Stimulated activated CD4-positive, alpha-beta T cell treated with anti-CD3 and anti-CD28 coated beads, TNF-alpha, amount 100 ng/mL, for 48 hours (primary cell): ENCODE measurements around the gene ASPHD1.
"Not testable (repeated sequence)": the region's sequence is repeated elsewhere in the genome, so short reads cannot be mapped to it uniquely, and the experiment has no call there.

Source experiments
- DNase-seq, 3 donors: peaks; one replicate each; pipeline ENCODE4 v3.0.0-alpha.2; 2020; ENCODE audit warnings: low read depth in 3 of 3

Gene ASPHD1

DNA sequence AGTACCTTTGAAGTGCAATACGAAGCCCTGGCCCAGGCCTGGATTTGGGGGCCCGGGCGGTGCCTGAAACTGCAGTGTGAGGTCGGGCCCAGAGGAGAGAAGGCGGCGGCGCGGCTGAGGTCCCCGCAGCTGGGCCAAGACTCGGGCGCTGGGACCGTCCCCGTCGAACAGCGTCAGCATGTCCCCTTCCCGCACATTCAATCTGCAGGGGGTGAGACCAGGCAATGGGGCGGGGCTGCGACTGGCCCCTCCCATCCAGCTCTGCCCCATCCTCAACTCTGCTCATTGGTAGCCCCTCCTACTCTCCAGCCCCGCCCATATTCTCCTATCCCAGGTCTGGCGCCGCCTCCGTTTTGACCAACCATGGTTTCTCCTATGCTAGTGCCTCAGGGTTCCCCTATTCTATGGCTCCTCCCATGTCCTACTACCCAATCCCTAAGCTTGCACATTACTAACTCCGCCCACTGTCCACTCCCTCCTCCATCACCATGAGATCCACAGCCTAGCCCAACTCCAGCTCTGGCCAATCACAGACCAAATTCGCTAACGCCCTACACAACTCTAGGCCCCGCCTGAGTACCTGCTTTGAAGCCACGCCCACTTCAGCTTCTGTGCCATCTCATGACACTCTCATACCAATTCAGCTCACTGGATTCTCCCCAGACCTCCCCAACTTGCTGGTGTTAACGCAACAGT lies 22.9 kb upstream of the ASPHD1 start:
- DNase-seq, result peak; percentile 40 to 74 (median 64)

DNA sequence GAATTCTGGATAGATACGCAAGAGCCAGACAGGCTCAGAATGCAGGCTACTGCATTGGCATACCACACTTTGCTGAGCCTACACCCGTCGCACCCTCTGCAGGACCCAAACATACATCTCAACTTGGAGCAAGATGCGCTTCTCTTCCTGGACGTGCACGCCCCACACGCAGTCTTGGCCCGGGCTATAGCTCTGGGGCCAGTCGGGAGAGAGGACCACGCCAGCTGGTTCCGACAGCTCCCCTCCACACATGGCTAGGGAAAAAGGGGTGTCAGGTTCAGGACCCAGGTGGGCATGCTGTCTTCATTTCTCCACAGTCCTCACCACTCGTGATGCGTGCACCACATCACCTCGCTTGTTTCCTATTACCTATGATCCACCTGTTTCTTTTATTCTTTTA lies 22.1 kb upstream of the ASPHD1 start:
- no peak for DNase-seq

DNA sequence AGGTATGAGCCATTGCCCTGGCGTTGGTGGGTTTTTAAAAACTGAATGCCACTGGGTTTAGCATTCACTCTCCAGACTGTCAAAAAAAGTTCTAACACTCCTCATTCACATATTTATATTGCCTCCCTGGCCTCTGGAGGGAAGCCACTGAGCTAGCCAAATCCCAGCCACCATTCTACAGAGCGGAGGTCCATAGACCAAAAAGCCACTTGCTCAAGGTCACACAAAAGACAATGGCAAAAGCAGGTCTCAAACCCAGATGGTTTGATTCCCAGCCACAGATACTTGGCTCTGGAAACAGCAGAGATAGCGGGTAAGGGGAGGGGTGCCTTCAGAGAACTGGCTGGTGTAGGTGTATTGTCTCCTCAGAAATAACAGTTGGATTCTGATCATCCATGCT lies 19.2 kb upstream of the ASPHD1 start:
- DNase-seq, result no peak

DNA sequence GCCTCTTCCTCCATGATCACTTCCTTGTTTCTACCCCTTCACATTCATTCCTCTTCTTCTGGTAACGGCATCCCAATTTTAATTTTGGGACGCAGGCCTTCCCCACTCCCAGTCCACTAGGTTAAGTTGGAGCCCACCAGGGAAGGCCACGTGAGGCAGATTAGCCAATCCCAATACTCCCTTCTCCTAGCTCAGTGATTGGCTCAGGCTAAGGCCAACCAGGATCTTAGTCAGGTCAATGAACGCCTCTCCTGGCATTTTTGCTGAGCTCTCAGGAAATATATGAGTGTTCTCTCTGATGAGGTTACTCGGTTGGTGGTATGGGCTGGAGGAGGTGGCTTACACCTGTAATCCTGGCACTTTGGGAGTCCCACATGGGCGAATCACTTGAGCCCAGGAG lies 16.3 kb upstream of the ASPHD1 start:
- DNase-seq, result no peak

DNA sequence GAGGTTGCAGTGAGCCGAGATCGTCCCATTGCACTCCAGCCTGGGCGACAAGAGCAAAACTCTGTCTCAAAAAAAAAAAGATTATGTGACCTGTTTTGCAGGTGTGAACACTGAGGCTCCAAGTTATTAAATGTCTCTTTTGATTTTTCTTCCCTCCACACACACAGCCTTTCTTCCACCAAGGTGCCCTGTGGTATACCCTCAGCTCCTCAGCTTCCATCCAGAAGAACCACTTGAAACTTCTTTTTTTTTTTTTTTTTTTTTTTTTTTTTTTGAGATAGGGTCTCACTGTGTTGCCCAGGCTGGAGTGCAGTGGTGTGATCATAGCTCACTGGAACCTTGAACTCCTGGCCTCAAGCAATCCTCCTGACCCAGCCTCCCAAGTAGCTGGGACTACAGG lies 10.9 kb upstream of the ASPHD1 start:
- DNase-seq, result not testable (repeated sequence)

DNA sequence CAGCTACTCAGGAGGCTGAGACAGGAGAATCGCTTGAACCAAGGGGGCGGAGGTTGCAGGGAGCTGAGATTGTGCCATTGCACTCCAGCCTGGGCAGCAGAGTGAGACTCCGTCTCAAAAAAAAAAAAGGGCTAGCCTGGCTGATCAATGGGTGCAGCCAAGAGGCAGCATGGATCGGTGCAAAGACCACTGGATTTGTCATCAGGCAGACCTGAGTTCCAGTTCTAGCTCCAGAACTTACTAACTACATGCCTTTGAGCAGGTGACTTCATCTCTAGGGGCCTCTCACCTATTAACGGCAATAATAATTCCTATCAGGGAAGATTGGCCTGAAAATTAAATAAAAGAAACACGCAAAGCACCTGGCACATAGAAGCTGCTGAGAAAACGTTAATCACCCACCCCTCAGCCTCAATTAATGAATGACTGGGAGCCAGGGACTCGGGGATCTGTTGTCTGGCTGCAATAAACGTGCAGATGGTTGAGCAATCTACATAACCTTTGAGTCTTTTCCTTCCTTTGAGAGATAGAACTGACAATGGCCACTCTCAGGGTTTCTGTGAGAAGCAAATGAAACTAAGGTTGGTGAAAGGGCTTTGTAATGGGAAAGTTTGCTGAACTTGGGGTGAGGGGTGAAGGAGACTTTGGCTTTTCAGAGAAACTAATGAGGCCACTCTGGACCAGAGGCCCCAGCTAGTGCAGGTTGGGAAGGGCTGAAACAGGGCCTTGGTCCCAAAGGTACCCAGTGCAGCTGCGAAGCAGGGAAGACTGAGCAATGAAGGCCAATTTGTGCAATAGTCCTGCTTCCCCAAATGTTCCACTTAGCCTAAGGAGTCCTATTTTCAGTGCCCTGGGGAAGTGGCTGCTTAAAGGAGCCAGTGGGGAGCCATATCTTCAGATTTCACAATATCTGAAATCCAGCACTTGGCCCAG lies 8.5 kb upstream of the ASPHD1 start:
- no peak for DNase-seq

DNA sequence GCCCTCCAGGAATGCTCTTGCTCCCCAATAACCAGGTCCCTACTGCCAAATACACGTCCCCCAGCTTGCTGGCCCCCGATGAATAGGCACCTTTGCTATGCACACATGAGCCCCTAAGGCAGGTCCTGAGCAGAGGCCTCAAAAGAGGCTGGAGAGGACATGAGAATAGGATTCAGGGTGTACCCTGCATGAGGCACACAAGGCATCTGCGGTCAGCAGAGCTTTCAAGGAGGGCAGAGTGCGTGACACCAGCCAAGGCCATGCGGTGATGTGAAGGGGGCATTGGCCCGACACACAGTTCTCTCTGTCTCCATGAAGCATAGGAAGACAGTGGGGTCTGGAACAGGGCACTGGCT lies 7.9 kb upstream of the ASPHD1 start:
- DNase-seq, result no peak

DNA sequence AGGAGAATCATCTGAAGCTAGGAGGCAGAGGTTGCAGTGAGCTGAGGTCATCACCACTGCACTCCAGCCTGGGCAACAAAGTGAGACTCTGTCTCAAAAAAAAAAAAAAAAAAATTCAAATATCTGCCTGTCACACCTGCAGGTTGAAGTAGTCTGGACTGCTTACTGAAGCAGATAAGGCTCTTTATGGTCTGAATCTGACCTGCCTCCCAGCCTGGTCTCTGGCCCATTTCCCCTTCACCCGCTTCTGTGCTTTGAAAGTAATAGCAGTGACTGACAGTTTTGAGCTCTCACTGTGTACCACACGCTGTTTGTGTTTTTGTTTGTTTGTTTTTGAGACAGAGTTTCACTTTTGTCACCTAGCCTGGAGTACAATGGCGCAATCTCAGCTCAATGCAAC lies 6.7 kb upstream of the ASPHD1 start:
- no peak for DNase-seq

DNA sequence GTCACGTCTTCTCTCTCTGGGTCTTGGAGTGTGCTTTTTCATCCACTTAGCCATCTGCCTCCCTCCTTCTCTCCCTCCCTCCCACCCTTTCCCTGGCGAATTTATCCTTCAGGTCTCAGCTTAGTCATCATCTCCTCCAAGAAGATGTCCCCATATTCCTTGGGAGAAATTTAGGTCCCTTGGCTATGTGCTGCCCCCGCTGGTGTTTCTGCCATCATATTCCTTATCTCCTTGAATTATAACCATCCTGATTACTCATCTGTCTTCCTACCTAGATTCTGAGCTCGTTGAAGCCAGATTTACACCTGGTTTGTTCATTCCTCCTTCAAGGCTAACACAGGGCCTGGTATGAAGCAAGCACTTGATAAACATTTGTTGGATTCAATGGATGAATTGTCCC lies 5.9 kb upstream of the ASPHD1 start:
- no peak for DNase-seq

DNA sequence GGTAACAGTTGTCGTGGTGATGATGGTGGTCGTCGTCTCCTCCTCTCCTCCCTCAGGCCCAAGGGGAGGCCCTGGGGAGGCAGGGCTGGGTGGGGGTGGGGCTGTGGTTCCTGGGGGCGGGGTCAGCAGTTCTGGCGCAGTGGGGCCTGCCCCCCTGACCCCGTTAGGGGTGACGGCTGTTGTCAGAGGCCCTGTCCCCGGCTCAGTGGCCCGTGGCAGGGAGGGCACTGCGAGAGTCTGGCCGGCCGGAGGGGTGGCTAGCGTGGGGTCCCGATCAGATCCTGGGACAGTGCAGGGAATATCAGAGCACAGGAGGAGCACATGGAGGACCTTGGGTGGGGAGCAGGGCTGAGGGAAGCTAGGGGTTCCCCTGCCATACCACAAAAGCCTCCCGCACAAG lies 3.4 kb upstream of the ASPHD1 start:
- no peak for DNase-seq

DNA sequence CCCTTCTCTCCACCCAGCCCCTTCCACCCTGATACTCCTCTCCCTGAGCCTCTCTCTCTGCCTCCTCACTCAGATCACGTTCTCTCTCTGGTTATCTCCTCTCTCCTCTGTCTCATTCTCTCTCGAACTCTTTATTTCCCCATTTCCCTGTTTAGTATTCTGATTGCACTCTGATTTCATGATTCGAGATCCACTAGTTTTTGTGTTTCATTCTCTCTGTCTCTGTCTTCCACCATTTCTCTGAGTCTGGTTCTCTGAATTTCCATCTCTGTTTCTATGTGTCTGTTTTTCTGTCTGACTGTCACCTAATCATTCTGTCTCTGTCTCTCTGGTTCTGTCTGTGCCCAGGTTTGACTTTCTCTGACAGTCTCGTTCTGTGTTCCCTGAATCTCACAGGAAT lies 3.0 kb upstream of the ASPHD1 start:
- DNase-seq, result no peak

DNA sequence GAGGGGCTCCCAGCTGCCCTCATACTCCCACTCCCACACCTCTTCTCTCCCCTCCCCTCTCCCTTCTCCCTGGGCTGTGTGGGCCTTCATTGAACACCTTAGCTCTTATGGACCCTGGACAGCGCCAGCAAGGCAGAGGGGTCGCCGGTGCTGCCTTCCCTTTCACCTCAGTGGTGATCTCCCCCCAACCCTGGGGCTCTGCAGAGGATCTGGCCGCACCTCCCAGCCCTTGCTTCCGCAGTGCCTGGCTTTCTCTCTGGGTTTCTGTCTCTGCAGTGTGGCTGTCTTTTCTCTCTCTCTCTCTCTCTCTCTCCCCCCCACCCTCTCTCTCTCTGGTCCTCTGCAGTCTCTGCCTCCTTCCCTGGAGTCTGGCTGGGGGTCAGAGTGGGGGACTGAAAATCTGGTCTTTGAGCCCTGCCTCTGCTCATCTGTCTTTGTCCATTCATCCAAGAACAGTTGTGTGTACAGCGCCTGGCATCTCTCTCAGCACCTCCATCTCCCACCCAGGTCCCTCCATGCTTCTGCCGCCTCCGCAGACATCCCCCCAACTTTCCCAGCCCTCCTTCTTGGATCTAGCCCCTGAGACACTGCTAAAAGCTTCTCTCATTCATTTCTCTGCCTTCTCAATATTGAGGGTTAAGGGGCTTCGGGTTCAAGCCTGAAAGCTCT lies 2.0 kb upstream of the ASPHD1 start:
- no peak for DNase-seq

DNA sequence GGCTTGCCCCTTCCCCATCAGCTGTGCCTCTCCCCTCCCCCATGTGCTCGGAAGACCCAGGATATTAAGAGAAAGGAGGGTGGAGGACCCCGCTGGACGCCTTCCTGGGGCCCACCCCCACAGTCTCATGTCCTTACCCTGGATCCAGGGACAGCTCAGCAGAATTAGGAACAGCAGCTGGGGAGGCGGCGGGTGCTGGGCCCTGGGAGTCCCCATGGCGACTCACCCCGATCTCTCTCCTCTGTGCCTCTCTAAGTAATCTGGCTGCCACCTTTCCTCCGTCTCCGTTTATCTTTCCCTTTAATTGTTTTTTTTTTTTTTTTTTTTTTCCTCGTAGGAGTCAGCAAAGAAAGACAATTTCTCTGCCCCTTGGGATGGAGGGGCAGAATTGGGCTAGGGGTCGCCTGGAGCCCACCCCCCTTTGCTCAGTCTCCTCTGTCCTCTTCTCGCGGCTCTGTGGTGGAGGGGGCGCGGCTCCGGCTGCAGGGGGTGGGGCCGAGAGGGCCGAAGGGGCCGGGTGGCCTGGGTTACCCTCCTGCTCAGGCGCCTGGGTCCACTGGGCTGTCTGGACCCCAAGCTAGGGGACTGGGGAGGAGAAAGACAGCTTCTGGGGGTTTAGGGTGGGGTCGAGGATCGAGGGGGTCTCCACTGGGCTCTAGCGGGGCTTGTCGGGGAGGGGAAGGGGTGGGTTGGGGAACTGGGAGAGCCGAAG lies 1.3 kb upstream of the ASPHD1 start:
- DNase-seq, result no peak

DNA sequence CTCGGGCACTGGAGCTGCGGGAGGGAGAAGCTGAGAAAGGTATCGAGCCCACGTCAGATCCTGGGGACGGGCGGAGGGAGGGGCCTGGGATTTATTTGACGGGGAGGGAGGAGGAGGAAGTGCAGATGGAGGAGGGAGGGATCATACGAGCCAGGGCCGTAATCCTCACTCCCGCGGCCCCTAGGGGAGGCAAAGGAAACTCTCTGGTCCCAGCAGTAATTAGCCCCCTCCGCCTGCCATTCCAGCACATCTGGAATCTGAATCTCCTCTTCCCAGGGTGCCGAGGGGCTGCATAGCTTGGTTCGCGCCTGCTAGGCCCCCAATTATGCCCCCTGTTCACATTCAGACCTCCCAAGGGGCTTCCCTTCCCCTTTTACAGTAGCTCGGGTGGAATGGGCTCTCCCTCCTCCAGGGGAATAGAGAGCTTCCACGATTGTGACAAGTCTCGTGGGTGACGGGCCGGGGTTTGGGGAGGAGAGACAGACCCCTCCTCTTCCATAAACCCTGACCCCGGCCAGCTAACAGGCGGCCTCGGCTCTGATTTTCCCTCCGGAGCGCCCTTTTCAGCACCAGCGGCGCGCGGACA lies 679 bp upstream of the ASPHD1 start, which contains the start of gene SEZ6L2:
Gene SEZ6L2 (minus strand): TSS at position 35 of the 586 bp plus-strand sequence. CDS start 531 bp downstream, outside the sequence.
- peak in 2 of 3 donors; percentile 62 to 73 for DNase-seq

DNA sequence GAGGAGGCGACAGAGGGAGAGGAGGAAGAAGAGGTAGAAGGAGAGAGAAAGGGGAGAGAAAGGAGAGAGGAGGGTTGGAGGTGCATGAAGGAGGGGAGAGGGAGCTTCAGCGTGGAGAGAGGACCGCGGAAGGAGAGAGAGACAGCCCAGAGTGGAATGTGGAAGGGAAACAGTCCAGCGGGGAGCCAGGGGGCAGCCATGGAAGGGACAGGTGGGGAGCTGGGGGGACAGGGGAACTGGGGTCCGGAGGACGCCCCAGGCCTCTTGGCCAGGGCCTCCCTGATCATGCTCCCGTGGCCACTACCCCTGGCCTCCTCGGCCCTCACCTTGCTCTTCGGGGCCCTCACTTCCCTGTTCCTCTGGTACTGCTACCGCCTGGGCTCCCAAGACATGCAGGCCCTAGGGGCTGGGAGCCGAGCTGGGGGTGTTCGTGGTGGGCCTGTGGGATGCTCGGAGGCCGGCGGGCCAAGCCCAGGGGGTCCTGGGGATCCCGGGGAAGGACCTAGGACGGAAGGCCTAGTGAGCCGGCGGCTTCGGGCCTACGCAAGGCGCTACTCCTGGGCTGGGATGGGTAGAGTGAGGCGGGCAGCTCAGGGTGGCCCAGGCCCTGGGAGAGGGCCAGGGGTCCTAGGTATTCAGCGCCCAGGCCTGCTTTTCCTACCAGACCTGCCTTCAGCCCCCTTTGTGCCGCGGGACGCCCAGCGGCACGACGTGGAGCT lies 759 bp downstream of the ASPHD1 start:
- DNase-seq, result no peak

DNA sequence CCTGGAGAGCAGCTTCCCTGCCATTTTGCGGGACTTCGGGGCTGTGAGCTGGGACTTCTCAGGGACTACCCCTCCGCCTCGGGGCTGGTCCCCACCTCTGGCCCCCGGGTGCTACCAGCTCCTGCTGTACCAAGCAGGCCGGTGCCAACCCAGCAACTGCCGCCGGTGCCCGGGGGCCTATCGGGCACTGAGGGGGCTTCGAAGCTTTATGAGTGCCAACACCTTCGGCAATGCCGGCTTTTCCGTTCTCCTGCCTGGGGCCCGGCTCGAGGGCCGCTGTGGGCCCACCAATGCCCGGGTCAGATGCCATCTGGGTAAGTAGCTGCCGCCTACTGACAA lies 1.3 kb downstream of the ASPHD1 start:
- DNase-seq, result no peak

DNA sequence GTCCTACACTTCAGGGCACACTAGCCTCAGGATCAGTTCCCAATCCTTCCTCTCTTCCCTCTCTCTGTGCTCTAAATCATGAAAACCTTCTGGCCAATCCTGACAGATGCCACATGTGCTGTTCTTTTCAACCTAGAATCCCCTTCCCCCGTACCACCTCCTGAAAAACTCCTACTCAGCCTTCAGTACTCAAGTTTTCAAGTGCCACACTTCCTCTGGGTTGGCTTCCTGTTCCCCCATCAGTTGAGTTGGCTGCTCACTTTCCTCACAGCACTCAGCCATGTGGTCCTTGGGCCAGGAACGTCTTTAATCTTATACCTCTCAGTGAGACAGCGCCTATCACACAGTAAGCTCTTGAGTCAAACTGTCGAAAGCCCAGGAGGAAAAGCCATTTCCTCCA lies 3.3 kb downstream of the ASPHD1 start:
- no peak for DNase-seq

DNA sequence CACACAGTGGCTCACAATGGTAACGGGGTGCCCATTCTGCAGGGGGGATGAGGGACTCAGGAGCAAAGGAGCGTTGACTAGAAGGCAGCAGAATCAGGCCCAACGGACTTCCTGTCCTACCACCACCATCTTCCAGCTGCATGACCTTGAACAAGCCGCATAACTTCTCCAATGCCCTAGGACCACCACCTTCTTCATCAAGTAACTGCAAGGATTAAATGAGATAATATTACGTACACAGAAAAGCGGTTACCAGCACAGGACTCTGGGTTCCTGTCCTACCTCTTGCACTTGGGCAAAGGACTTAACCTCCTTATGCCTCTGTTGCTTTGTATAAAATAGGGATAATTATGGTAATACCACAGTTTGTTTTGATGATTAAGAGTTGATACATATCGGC lies 4.7 kb downstream of the ASPHD1 start:
- no peak for DNase-seq

DNA sequence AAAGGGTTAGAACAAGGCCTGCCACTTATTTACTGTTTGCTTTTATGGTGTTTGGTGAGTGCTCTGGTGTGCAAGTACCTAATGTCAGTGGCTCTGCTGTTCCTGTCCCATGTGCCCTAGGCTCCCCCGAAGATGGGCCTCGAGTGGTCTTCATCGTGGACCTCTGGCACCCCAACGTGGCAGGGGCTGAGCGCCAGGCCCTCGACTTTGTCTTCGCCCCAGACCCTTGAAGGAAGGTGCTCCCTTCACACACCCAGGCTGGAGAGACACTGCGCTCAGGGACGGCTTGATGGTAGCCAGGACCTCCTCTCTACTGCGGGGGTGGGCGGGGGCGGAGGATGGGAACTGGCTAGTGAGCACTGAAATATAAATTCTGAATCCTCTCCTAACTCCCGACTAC lies 5.4 kb downstream of the ASPHD1 start:
- DNase-seq, result no peak

DNA sequence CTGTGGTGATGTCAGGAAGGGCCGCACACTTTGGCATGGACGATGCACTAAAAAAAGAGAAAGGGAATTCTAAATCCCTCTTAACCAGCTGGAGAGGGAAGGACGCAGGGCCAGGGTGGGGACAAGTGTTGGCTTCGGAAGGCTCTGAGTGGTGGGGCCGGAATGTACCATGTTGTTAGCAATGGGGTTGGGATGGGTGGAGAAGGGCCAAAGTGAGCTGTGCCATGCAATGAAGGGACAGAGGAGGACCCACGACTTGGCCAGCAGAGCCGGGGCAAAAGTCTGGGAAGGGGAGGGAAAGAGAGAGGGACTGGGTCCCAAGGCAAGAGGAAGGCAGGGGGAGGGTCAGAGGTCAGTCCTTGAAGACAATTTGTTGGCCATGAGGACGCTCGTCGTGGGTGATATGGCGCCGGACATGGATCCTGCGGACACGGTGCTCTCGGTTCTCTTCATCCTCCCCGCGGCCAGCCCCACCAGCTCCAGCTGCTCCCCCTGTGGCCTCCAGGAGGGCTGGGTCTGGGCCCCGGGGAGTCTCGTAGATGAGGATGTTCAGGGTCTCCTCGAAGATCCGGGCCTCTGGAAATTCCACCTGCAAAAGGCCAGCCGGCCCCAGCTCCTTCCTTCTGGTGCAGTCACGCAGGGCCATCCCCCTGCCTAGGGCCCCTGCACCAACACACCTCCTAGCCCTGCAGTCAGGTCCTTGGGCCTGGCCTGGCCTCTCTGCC lies 6.4 kb downstream of the ASPHD1 start:
- DNase-seq, result no peak
